Activated CD8-positive, alpha-beta memory T cell treated with anti-CD3 and anti-CD28 coated beads, Interleukin-2, amount 10 ng/mL, durations not matched to agents 7 days and 5 days (primary cell): ENCODE measurements around the gene PBX3. TPM values are rescaled to one million over a fixed set of nuclear protein-coding genes. Genes with fewer than 3 reads are reported as not detected.

ENCODE experiments used
- ATAC-seq: fragments of 150-1000 bp; cut with Tn5 transposase; one replicate; pipeline ENCODE4 v1.10.0; 2021; ENCODE audit warnings: moderate library complexity
- CTCF ChIA-PET: fragments of 350-600 bp; sonication (Branson Sonifier 250); formaldehyde crosslinking; loops from one replicate; lab custom pipeline; 2021; ENCODE audit warnings: antibody characterized with exemption; lab: Charles Lee
- DNase-seq: peaks from one replicate; pipeline ENCODE4 v3.0.0-alpha.2; 2020
- H3K27ac Mint-ChIP-seq: one replicate; pipeline ENCODE4 v1.8.0; 2021; ENCODE audit warnings: mild to moderate bottlenecking, mixed read lengths
- H3K27me3 Mint-ChIP-seq: one replicate; pipeline ENCODE4 v1.8.0; 2021; ENCODE audit warnings: mixed read lengths
- H3K36me3 Mint-ChIP-seq: one replicate; pipeline ENCODE4 v1.8.0; 2021; ENCODE audit warnings: mild to moderate bottlenecking, mixed read lengths
- H3K4me1 Mint-ChIP-seq: one replicate; pipeline ENCODE4 v1.8.0; 2021; ENCODE audit warnings: mixed read lengths
- H3K4me3 Mint-ChIP-seq: one replicate; pipeline ENCODE4 v1.8.0; 2021; ENCODE audit warnings: mild to moderate bottlenecking, moderate library complexity, mixed read lengths
- H3K9me3 Mint-ChIP-seq: one replicate; pipeline ENCODE4 v1.8.0; 2022; ENCODE audit warnings: low read depth, mixed read lengths
- total RNA-seq, 2 experiments: library from RNA; stranded (reverse); gene quantifications; one replicate each; pipeline ENCODE4 v1.2.3, GENCODE V29; 2021

Gene PBX3
- total RNA-seq, 2 experiments from 2014 or later: 20.2 to 20.7 TPM

- no peak for DNase-seq
- Mint-ChIP-seq H3K36me3 (peaks cover 4% of the 10 kb centered on the region), H3K27ac (no peak overlapping the region), H3K4me1 (no peaks in the 10 kb centered on the region), H3K27me3 (no peaks in the 10 kb centered on the region), H3K9me3 (peaks cover 9% of the 10 kb centered on the region), H3K4me3 (no peak overlapping the region)
- CTCF ChIA-PET: interaction anchor here (0.7 kb wide), 1 partner anchor 139 kb away, joined by 3 read pairs; no protein-coding TSS in a partner anchor
- ATAC-seq: no peak
These were observed 202.7 kb downstream of the PBX3 start for GRCh38 chr9:125949703-125950460.

- CTCF ChIA-PET: no interaction called here
- H3K27ac Mint-ChIP-seq: no peak overlapping the region
- no peaks in the 10 kb centered on the region for H3K27me3 Mint-ChIP-seq
- ATAC-seq: no peak
- no peak for DNase-seq
- H3K9me3 Mint-ChIP-seq: peaks cover 4% of the 10 kb centered on the region
- no peak overlapping the region for H3K4me3 Mint-ChIP-seq
- no peaks in the 10 kb centered on the region for H3K36me3 Mint-ChIP-seq
- no peaks in the 10 kb centered on the region for H3K4me1 Mint-ChIP-seq
These were observed 203.8 kb downstream of the PBX3 start for GRCh38 chr9:125950880-125951471.

GRCh38 chr9:125953314-125954019 is 206.3 kb downstream of the PBX3 start:
- no peak for DNase-seq
- H3K27ac Mint-ChIP-seq: no peak overlapping the region
- no peaks in the 10 kb centered on the region for H3K4me1 Mint-ChIP-seq
- CTCF ChIA-PET: interaction anchor here (1.2 kb wide), 1 partner anchor 81 kb away, joined by 4 read pairs; no protein-coding TSS in a partner anchor
- no peak overlapping the region for H3K4me3 Mint-ChIP-seq
- H3K27me3 Mint-ChIP-seq: no peaks in the 10 kb centered on the region
- no peaks in the 10 kb centered on the region for H3K36me3 Mint-ChIP-seq
- no peaks in the 10 kb centered on the region for H3K9me3 Mint-ChIP-seq
- ATAC-seq: no peak

GRCh38 chr9:125956102-125956501 is 208.9 kb downstream of the PBX3 start:
- H3K27ac Mint-ChIP-seq: no peak overlapping the region
- H3K27me3 Mint-ChIP-seq: no peaks in the 10 kb centered on the region
- CTCF ChIA-PET: no interaction called here
- no peaks in the 10 kb centered on the region for H3K36me3 Mint-ChIP-seq
- no peaks in the 10 kb centered on the region for H3K9me3 Mint-ChIP-seq
- DNase-seq: no peak
- no peak for ATAC-seq
- H3K4me1 Mint-ChIP-seq: no peaks in the 10 kb centered on the region
- no peak overlapping the region for H3K4me3 Mint-ChIP-seq

DNA sequence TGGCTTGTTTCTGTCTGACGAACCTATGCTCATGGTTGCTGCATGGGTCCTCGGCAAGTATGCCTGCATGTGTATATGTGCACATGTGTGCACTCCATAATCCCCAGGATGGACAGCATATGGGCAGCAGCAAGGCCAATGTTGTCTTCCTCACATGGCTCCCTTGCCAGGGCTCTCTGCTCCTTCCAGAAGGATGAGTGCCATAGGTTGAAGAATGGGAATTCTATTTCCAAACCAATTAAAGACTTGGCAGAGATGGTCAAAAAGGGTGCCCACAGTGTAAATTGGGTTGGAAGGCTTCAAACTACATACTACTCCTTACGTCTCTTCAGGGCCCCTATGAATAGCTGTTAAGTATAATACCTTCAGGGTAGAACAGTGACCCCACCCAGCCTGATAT is 212.1 kb downstream of the PBX3 start:
- ATAC-seq (no peak), DNase-seq (no peak)
- Mint-ChIP-seq H3K4me3 (no peak overlapping the region), H3K27me3 (no peaks in the 10 kb centered on the region), H3K4me1 (no peaks in the 10 kb centered on the region), H3K9me3 (no peaks in the 10 kb centered on the region), H3K27ac (no peak overlapping the region), H3K36me3 (no peaks in the 10 kb centered on the region)
- CTCF ChIA-PET: no interaction called here

DNA sequence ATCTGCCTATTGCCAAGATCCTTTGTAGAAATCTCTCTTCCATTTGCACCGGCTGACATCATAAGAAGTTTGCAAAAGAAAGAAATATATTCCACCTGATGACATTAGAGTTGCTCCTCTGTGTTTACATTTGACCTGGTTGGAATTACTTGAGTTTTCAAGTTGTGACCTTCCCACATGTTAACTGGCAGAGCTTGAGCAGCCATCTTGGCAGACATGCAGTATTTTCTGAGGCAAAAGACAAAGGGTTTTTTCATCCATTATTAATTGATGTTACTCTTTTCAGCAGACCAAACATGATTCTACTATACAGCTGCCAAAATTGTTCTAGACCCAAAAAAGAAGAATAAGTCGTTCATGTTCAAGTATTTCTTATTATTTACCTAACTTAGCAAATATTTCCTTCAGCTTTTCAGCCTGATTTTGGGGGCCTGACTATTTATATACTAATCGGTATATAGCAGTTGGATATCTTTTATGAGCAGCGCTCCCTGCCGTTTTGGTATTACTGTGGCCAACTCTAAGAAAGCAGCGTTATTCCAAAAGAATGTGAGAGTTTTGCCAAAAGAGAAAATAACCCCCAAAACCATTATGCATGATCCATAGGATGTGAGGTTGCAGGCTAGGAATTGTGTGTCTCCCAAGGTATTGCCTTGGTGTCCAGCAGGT is 212.9 kb downstream of the PBX3 start:
- Mint-ChIP-seq H3K27me3 (no peaks in the 10 kb centered on the region), H3K36me3 (no peaks in the 10 kb centered on the region), H3K4me3 (no peak overlapping the region), H3K4me1 (no peaks in the 10 kb centered on the region), H3K27ac (no peak overlapping the region), H3K9me3 (no peaks in the 10 kb centered on the region)
- CTCF ChIA-PET: no interaction called here
- ATAC-seq: no peak
- DNase-seq: no peak

- DNase-seq (no peak), ATAC-seq (no peak)
- Mint-ChIP-seq H3K27ac (no peak overlapping the region), H3K9me3 (no peaks in the 10 kb centered on the region), H3K4me1 (no peaks in the 10 kb centered on the region), H3K36me3 (no peaks in the 10 kb centered on the region), H3K27me3 (no peaks in the 10 kb centered on the region), H3K4me3 (no peak overlapping the region)
- CTCF ChIA-PET: no interaction called here
These were observed 213.5 kb downstream of the PBX3 start for GRCh38 chr9:125960626-125961025.

DNA sequence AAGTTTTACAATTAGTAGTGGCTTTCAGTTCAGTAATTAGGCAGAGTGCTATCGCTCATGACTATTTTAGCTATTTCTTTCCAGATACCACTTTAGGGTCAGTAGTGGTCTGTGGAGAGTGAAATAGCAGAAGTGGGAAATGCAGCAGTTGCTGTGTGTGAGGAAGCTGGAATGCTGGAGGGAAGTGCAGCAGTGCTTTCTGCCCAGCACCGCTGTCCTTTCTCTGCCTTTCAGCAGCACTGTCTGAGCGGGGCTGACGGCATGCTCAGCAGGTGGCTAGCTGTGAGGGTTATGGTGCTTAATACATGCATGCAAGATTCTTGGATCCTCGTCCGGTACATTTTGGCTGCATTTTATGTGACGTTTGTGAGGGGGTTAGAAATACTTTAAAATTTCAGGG is 213.9 kb downstream of the PBX3 start:
- DNase-seq (no peak), ATAC-seq (no peak)
- Mint-ChIP-seq H3K4me3 (no peak overlapping the region), H3K36me3 (no peaks in the 10 kb centered on the region), H3K27me3 (no peaks in the 10 kb centered on the region), H3K4me1 (no peaks in the 10 kb centered on the region), H3K27ac (no peak overlapping the region), H3K9me3 (no peaks in the 10 kb centered on the region)
- CTCF ChIA-PET: no interaction called here

GRCh38 chr9:125963932-125964331 is 216.8 kb downstream of the PBX3 start:
- CTCF ChIA-PET: no interaction called here
- ATAC-seq (no peak), DNase-seq (no peak)
- Mint-ChIP-seq H3K36me3 (no peaks in the 10 kb centered on the region), H3K27me3 (no peaks in the 10 kb centered on the region), H3K4me1 (peaks cover 9% of the 10 kb centered on the region), H3K27ac (no peak overlapping the region), H3K4me3 (no peak overlapping the region), H3K9me3 (no peaks in the 10 kb centered on the region)

- no peak for ATAC-seq
- Mint-ChIP-seq H3K9me3 (no peaks in the 10 kb centered on the region), H3K4me1 (peaks cover 9% of the 10 kb centered on the region), H3K36me3 (no peaks in the 10 kb centered on the region), H3K27me3 (no peaks in the 10 kb centered on the region), H3K4me3 (no peak overlapping the region), H3K27ac (no peak overlapping the region)
- CTCF ChIA-PET: no interaction called here
- no peak for DNase-seq
These were observed 217.6 kb downstream of the PBX3 start for GRCh38 chr9:125964702-125965225.

GRCh38 chr9:125965477-125965876 is 218.3 kb downstream of the PBX3 start:
- H3K36me3 Mint-ChIP-seq: no peaks in the 10 kb centered on the region
- no peak overlapping the region for H3K4me3 Mint-ChIP-seq
- H3K9me3 Mint-ChIP-seq: no peaks in the 10 kb centered on the region
- ATAC-seq (no peak), DNase-seq (no peak)
- H3K27me3 Mint-ChIP-seq: no peaks in the 10 kb centered on the region
- CTCF ChIA-PET: no interaction called here
- H3K4me1 Mint-ChIP-seq: peaks cover 9% of the 10 kb centered on the region
- H3K27ac Mint-ChIP-seq: no peak overlapping the region

- Mint-ChIP-seq H3K27ac (no peak overlapping the region), H3K4me3 (no peak overlapping the region), H3K4me1 (peaks cover 9% of the 10 kb centered on the region), H3K36me3 (no peaks in the 10 kb centered on the region), H3K27me3 (no peaks in the 10 kb centered on the region), H3K9me3 (no peaks in the 10 kb centered on the region)
- ATAC-seq: no peak
- CTCF ChIA-PET: no interaction called here
- no peak for DNase-seq
These were observed 219.3 kb downstream of the PBX3 start for GRCh38 chr9:125966466-125966865.

GRCh38 chr9:125966959-125967711 is 220.0 kb downstream of the PBX3 start:
- no peaks in the 10 kb centered on the region for H3K36me3 Mint-ChIP-seq
- H3K27ac Mint-ChIP-seq: no peak overlapping the region
- no peaks in the 10 kb centered on the region for H3K9me3 Mint-ChIP-seq
- CTCF ChIA-PET: interaction anchor here (1.0 kb wide), 1 partner anchor 408 kb away, joined by 3 read pairs; no protein-coding TSS in a partner anchor
- H3K27me3 Mint-ChIP-seq: no peaks in the 10 kb centered on the region
- DNase-seq (no peak), ATAC-seq (no peak)
- peaks cover 9% of the 10 kb centered on the region for H3K4me1 Mint-ChIP-seq
- H3K4me3 Mint-ChIP-seq: no peak overlapping the region
